HG03439 (cell line): ENCODE measurements around the gene PCDH19.
A peak's percentile ranks its signal among the peaks of the same experiment; 100 is the strongest.

Source experiments
- ATAC-seq: cut with Tn5 transposase; IDR thresholded peaks from one replicate; pipeline ENCODE4 v1.9.1; 2021; ENCODE audit warnings: mild to moderate bottlenecking, moderate library complexity; ENCODE audit not compliant: unreplicated experiment

Gene PCDH19

DNA sequence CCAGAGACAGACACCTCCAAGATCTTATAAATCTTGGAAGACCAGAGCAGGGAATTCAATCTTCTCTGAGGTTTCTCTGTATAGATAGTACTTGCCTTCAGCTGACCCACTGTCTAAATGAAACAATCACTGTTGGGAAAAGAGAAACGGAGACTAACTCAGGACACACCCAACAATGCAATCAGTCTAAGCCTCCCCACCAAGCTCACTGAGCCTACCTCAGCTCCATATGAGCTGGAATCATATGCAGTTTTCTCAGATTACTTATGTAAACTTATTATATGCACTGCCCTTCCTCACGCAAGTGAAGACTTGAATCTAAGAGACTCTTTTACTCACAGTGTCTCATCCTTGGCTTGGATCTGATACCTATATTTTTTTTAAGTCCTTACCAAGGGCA lies 110.5 kb downstream of the PCDH19 start:
- ATAC-seq = no peak

DNA sequence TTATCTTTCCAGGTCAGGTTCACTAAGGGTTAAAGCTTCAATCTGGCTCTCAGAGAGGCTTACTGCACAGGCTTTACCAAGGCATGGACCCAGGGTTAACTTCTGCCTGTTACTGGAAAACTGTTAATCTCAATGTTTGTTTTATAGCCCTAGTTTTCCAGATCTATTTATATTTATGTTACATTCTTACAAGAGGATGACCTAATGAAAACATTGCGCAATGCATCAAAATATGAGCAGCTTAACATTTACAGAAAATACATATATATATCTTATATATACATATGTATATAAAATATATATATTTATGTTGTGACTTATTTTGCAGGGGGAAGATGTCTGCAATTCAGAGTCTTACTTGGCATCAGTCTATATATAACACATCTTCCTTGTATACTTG lies 112.3 kb downstream of the PCDH19 start:
- ATAC-seq = no peak

DNA sequence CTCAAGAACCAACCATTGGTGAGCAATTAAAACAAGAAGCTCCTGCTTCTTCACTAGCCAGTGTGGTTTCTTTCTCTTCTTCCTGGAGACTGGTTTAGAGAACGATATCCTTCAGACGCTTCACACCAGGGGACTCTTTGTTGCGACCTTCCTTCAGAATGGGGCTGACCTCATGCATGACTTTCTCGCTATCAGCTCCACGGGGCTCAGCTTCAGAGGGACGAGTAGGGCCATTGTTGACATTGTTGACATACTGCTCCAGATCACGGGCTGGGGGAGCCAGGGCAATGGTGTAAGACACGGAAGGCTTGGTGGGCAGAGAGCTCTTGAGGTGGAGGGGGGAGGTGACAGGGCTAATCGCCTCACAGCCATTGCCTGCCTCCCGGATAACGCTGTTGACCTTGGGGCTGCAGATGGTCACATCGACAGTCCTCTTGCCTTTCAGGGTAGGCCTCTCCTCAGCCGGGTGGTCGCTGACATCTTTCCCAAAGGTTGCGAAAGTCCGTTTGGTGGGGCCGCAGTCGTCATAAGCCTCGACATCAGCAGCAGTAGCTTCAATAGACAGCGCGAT lies 113.8 kb downstream of the PCDH19 start:
- ATAC-seq = no peak

- no peak for ATAC-seq
Measured at GRCh38 chrX:100294965-100295364, 115.1 kb downstream of the PCDH19 start.

DNA sequence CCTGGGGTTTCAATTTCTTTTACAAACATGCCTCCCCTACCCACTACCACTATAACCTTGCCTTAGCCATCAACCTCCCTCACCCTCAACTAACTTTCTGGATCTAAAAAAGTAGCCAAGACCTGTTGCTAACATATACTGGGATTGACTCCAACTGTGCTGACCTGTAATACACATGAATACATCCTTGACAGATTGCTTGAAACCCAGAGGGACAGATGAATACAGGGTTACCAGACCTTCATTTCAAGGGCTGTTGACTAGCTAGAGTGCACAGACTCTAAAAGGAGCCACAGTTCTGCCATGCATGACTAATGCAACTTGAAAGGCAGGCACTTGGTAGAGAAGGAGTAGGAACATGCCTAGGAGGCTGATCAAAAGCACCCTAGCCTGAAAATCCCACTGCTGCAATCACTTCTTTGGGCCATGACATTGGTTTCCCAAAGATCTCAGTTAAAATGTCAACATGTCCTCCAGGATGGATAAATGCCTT lies 121.0 kb downstream of the PCDH19 start:
- no peak for ATAC-seq

DNA sequence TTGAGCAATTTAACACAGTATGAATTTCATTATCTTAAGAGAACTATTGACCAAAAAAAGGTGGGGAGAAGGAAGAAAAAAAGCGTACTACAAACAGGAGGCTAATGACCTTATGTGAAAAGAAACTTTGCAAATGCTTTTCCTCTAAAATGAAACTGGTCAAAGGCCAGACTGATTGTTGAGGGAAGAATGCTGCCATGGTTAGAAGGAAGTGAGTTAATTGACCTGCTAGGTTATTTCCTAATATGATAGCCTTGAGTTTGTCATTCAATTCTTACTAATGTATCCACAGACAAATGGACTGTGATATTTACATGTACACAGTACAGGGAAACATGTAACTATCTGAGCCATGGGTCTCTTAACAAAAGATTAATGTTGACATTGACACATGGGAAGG lies 132.8 kb downstream of the PCDH19 start:
- no peak for ATAC-seq

GRCh38 chrX:100274916-100275315 lies 135.2 kb downstream of the PCDH19 start:
- ATAC-seq = no peak

- ATAC-seq = no peak
Measured at GRCh38 chrX:100265179-100265578, 144.9 kb downstream of the PCDH19 start.

DNA sequence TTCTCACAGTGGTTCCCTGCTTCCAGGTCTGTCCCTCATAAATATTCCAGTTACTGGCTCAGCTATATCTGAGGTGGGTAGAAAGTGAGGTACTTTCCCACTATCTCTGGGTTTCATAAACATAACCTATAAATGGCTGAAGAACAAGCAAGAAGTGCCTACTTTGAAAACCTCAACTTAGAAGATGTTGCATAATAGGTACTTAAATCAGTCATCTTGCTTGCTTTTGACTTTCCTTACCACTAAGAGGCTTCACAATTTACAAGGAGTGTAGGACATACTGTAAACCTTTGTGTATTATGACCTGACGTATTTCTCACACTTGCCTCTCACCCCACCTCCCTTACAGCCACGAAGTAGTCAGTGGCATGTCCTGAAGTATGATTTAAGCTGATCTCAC lies 145.9 kb downstream of the PCDH19 start:
- ATAC-seq = peak; percentile 98

- ATAC-seq = no peak
Measured at GRCh38 chrX:100263650-100264049, 146.4 kb downstream of the PCDH19 start.

DNA sequence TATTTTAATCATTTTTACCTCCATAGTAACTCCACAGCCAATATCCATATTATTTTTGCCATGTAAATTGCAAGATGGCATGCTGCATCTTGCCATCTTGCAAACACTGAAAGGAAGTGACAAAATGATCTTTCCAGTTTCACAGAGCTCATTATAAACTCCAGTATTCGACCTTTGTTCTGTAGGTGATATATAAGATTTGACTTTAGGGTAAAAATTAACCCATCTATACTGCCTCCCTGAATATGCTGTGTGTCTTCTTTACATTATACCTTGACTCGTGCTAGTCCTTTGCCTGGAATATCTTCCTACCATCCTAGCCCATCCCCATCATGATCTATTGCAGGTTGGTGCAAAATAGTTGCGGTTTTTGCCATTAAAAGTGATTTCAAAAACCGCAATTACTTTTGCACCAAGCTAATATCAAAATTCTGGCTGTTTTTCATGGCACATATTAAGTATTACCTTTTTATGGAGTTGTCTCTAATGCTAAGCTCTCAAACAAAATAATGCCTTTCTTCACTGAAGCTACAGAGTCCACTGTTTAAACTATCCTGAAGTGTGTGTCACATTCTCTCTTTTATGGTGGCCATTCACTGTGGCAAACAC lies 161.1 kb downstream of the PCDH19 start:
- no peak for ATAC-seq

- no peak for ATAC-seq
Measured at GRCh38 chrX:100247826-100248225, 162.2 kb downstream of the PCDH19 start.

GRCh38 chrX:100244681-100245080 lies 165.4 kb downstream of the PCDH19 start:
- no peak for ATAC-seq
